H1 (cell line): Measurements from ENCODE around the gene BCL3. TPM values are rescaled to one million over a fixed set of nuclear protein-coding genes. Genes with fewer than 3 reads are reported as not detected.

Experiments used
- CTCF ChIA-PET: fragments of 300-600 bp; sonication (Branson Sonifier 250); formaldehyde crosslinking; loops from one replicate; lab custom pipeline; 2021; ENCODE audit not compliant: partially characterized antibody; lab: Charles Lee
- POLR2A ChIA-PET: fragments of 300-600 bp; sonication (Branson Sonifier 250); formaldehyde crosslinking; loops from one replicate; lab custom pipeline; 2021; ENCODE audit warnings: inconsistent platforms; ENCODE audit not compliant: partially characterized antibody; lab: Charles Lee
- DNase-seq, 2 experiments: peaks; one replicate each; pipeline versions ENCODE4 v3.0.0 to v3.0.0-alpha.2; 2010 to 2022; ENCODE audit warnings: low spot score in 2 of 2, low read depth in 1 of 2, mixed read lengths in 1 of 2
- FAIRE-seq: peaks from 2 replicates; lab custom pipeline; 2011; peaks lifted over from hg19 to GRCh38; lab: Jason Lieb, UNC
- H2AFZ ChIP-seq: 2 replicates; pipeline ENCODE4 v1.8.1; 2012; ENCODE audit warnings: low read length, inconsistent platforms
- H2AK5ac ChIP-seq: 2 replicates; pipeline ENCODE4 v1.6.1; 2013; ENCODE audit warnings: low read depth, low read length
- H2BK120ac ChIP-seq: replicated peaks from 2 replicates; pipeline ENCODE3; 2013; ENCODE audit warnings: low read depth, low read length, inconsistent platforms
- H2BK12ac ChIP-seq: 2 replicates; pipeline ENCODE4 v1.6.1; 2013; ENCODE audit warnings: low read depth, low read length
- H2BK15ac ChIP-seq: 2 replicates; pipeline ENCODE4 v1.6.1; 2013; ENCODE audit warnings: low read length
- H2BK20ac ChIP-seq: 2 replicates; pipeline ENCODE4 v1.6.1; 2013; ENCODE audit warnings: low read length
- H2BK5ac ChIP-seq: 2 replicates; pipeline ENCODE4 v1.6.1; 2013; ENCODE audit warnings: low read depth, low read length
- H3K14ac ChIP-seq: 2 replicates; pipeline ENCODE4 v1.6.1; 2013; ENCODE audit warnings: inconsistent platforms; ENCODE audit not compliant: insufficient read length
- H3K18ac ChIP-seq: 2 replicates; pipeline ENCODE4 v1.6.1; 2013; ENCODE audit warnings: low read length; ENCODE audit errors: extremely low read depth
- H3K23ac ChIP-seq: 2 replicates; pipeline ENCODE4 v1.6.1; 2013; ENCODE audit warnings: inconsistent platforms; ENCODE audit not compliant: insufficient read length
- H3K23me2 ChIP-seq: 2 replicates; pipeline ENCODE4 v1.6.1; 2013; ENCODE audit warnings: low read depth, low read length
- H3K27ac ChIP-seq: 2 replicates; pipeline ENCODE4 v1.6.1; 2011; ENCODE audit warnings: low read depth, low read length, inconsistent platforms
- H3K27me3 ChIP-seq, 4 experiments: replicated peaks in 1 of 4; 1 replicate in 1 of 4; 2 replicates in 3 of 4; pipeline versions ENCODE4 v1.6.1 to v1.8.1; 2011 to 2013; ENCODE audit warnings: low read length in 3 of 4, mild to moderate bottlenecking in 3 of 4, inconsistent platforms in 2 of 4, mixed read lengths in 2 of 4, moderate library complexity in 1 of 4; ENCODE audit not compliant: control insufficient read depth in 3 of 4, insufficient read depth in 3 of 4; ENCODE audit errors: extremely low read depth in 1 of 4
- H3K36me3 ChIP-seq, 4 experiments: 2 replicates each; pipeline versions ENCODE4 v1.6.1 to v1.8.1; 2011 to 2013; ENCODE audit warnings: mild to moderate bottlenecking in 4 of 4, low read length in 3 of 4, moderate library complexity in 2 of 4, control low read depth in 1 of 4, inconsistent platforms in 1 of 4; ENCODE audit not compliant: insufficient read depth in 4 of 4, control insufficient read depth in 2 of 4
- H3K4ac ChIP-seq: replicated peaks from 2 replicates; pipeline ENCODE3; 2013; ENCODE audit warnings: low read length, low read depth, mixed read lengths, inconsistent platforms; ENCODE audit not compliant: insufficient read length
- H3K4me1 ChIP-seq, 4 experiments: replicated peaks in 1 of 4; 1 replicate in 1 of 4; 2 replicates in 3 of 4; pipeline versions ENCODE4 v1.6.1 to v1.8.1; 2011 to 2013; ENCODE audit warnings: low read length in 3 of 4, inconsistent platforms in 2 of 4, mixed read lengths in 1 of 4; ENCODE audit not compliant: insufficient read depth in 4 of 4, control insufficient read depth in 3 of 4
- H3K4me2 ChIP-seq, 2 experiments: 2 replicates each; pipeline versions ENCODE4 v1.6.1 to v1.8.1; 2011 to 2013; ENCODE audit warnings: low read depth in 2 of 2, low read length in 2 of 2, control low read depth in 1 of 2, inconsistent platforms in 1 of 2, mild to moderate bottlenecking in 1 of 2; ENCODE audit not compliant: insufficient read depth in 1 of 2
- H3K4me3 ChIP-seq, 4 experiments: fragments of 200-600, 300-600 bp in 1 of 4; sonication (generic), shearing (Covaris generic), sonication (Bioruptor Twin) in 1 of 4; 2 replicates each; pipeline versions ENCODE4 v1.5.1 to v1.8.1; 2011 to 2016; ENCODE audit warnings: low read length in 4 of 4, low read depth in 3 of 4, control low read depth in 2 of 4, inconsistent platforms in 2 of 4, mild to moderate bottlenecking in 2 of 4, mixed read lengths in 1 of 4, moderate library complexity in 1 of 4; ENCODE audit not compliant: insufficient read depth in 2 of 4; ENCODE audit errors: extremely low read depth in 1 of 4
- H3K56ac ChIP-seq: replicated peaks from 2 replicates; pipeline ENCODE3; 2013; ENCODE audit warnings: low read depth, mild to moderate bottlenecking, mixed read lengths, low read length, inconsistent platforms; ENCODE audit not compliant: insufficient read length
- H3K79me1 ChIP-seq: 2 replicates; pipeline ENCODE4 v1.6.1; 2013; ENCODE audit warnings: low read depth, low read length, control low read depth
- H3K79me2 ChIP-seq, 2 experiments: 2 replicates each; pipeline versions ENCODE4 v1.6.1 to v1.8.1; 2012 to 2013; ENCODE audit warnings: low read length in 2 of 2, mild to moderate bottlenecking in 2 of 2, inconsistent platforms in 1 of 2; ENCODE audit not compliant: insufficient read depth in 2 of 2, control insufficient read depth in 1 of 2
- H3K9ac ChIP-seq, 4 experiments: replicated peaks in 1 of 4; 1 replicate in 1 of 4; 2 replicates in 3 of 4; pipeline versions ENCODE4 v1.6.1 to v1.8.1; 2011 to 2013; ENCODE audit warnings: low read depth in 3 of 4, low read length in 3 of 4, control low read depth in 2 of 4, mild to moderate bottlenecking in 2 of 4, moderate library complexity in 2 of 4, inconsistent platforms in 1 of 4; ENCODE audit errors: extremely low read depth in 1 of 4
- H3K9me3 ChIP-seq, 2 experiments: 2 replicates each; pipeline versions ENCODE4 v1.6.1 to v1.8.1; 2012 to 2013; ENCODE audit warnings: mild to moderate bottlenecking in 2 of 2, moderate library complexity in 2 of 2, control low read depth in 1 of 2, inconsistent platforms in 1 of 2, low read depth in 1 of 2, low read length in 1 of 2, mixed read lengths in 1 of 2; ENCODE audit not compliant: insufficient read depth in 2 of 2
- H4K20me1 ChIP-seq, 2 experiments: replicated peaks in 1 of 2; 2 replicates each; pipeline versions ENCODE3 to v1.8.1; 2011 to 2013; ENCODE audit warnings: inconsistent platforms in 2 of 2, low read length in 2 of 2, mild to moderate bottlenecking in 1 of 2; ENCODE audit not compliant: insufficient read depth in 2 of 2, control insufficient read depth in 1 of 2
- H4K5ac ChIP-seq: 2 replicates; pipeline ENCODE4 v1.6.1; 2013; ENCODE audit warnings: low read length, low read depth, mixed read lengths, inconsistent platforms; ENCODE audit not compliant: insufficient read length
- H4K8ac ChIP-seq: 2 replicates; pipeline ENCODE4 v1.8.0; 2013; ENCODE audit warnings: mild to moderate bottlenecking, moderate library complexity, low read length, inconsistent platforms; ENCODE audit not compliant: insufficient read depth; ENCODE audit errors: extremely low read depth
- H4K91ac ChIP-seq: replicated peaks from 2 replicates; pipeline ENCODE3; 2013; ENCODE audit warnings: low read length, mixed read lengths, inconsistent platforms; ENCODE audit not compliant: insufficient read length
- CREB1 ChIP-seq: IDR thresholded peaks from 2 replicates; pipeline ENCODE4 v1.6.1; 2012; ENCODE audit warnings: inconsistent platforms
- KDM5A ChIP-seq: fragments of 200-600 bp; IDR thresholded peaks from 2 replicates; pipeline ENCODE4 v1.7.1; 2012; ENCODE audit warnings: mild to moderate bottlenecking, low read length, inconsistent platforms, mixed read lengths
- WGBS, 2 experiments: shearing (Covaris generic) in 1 of 2; methylation state at CpG; one replicate each; pipeline versions ENCODE4 v1.1.6 to v1.1.7; 2013 to 2015; ENCODE audit warnings: low lambda C conversion rate in 2 of 2, mixed read lengths in 2 of 2, inconsistent platforms in 1 of 2, low coverage in 1 of 2, missing lambda C conversion rate in 1 of 2; ENCODE audit not compliant: insufficient replicate concordance in 2 of 2, insufficient coverage in 1 of 2, insufficient read length in 1 of 2; ENCODE audit errors: extremely low coverage in 1 of 2, missing lambda C conversion rate in 1 of 2; 5-methylcytosine and 5-hydroxymethylcytosine counted together
- polyA plus RNA-seq, 7 experiments: library from polyadenylated mRNA; depleted of rRNA in 3 of 7; stranded (reverse) in 5 of 7; unstranded in 2 of 7; fragments of >200 nt in 5 of 7; fragments of 200-250 nt in 2 of 7; gene quantifications; 1 replicate in 5 of 7; 2 replicates in 1 of 7; 4 replicates in 1 of 7; pipeline versions ENCODE4 v1.2.1 to v1.2.3, GENCODE V29; 2011 to 2013; ENCODE audit warnings: missing spikeins in 2 of 7, mixed read lengths in 2 of 7
- total RNA-seq: library from RNA; stranded (reverse); fragmentation: NEBNext Ultra II Directional; extraction: Animal tissue kit (Norgen Biotek cat#: 25700); gene quantifications from 2 replicates; pipeline ENCODE4 v1.2.1, GENCODE V29; 2021

Gene BCL3
- total and polyA plus RNA-seq, 2 of the 8 experiments (the other 6 are each of a cell fraction or from before 2014, with no cell fraction given) = 0.88 to 2.4 TPM

DNA sequence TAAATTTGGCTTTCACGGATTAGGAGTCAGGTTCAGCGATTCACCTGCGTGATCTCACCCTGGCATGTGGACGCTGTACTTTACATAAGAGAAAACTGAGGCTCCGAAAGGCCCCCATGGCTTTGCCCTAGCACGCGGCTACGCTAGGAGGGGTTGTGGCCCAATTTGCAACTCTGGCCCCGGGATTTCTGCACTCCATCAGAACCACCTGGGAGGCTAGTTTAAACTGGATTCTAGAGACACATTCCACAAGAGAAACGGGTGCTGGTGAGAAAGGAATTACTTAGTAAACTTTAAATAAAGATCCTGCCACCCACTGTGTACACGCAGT, 6.2 kb downstream of the BCL3 start:
- peak overlapping the region; percentile 60 for H3K18ac ChIP-seq
- FAIRE-seq (no peak), DNase-seq (no peak)
- peaks cover 29% of the 10 kb centered on the region for H3K23me2 ChIP-seq
- H3K9me3 ChIP-seq = no peaks in the 10 kb centered on the region
- no peaks in the 10 kb centered on the region for H3K36me3 ChIP-seq
- no peak overlapping the region for H3K27ac ChIP-seq
- no peaks in the 10 kb centered on the region for H3K79me2 ChIP-seq
- no peak overlapping the region for H3K14ac ChIP-seq
- ChIA-PET POLR2A (interaction anchor here (0.6 to 1.0 kb wide), 2 partner anchors 10 to 18 kb away, joined by 3 to 4 read pairs; no protein-coding TSS in a partner anchor), CTCF (interaction anchor here (1.2 to 4.0 kb wide), 6 partner anchors 9 to 31 kb away, joined by 3 to 32 read pairs (median 6); no protein-coding TSS in a partner anchor)
- no peak overlapping the region for H3K56ac ChIP-seq
- H2AFZ ChIP-seq = no peak overlapping the region; the same call in 1 of the 2 replicates
- peaks cover 16 to 42% (median 17%) of the 10 kb centered on the region in 4 experiments for H3K4me1 ChIP-seq
- peak overlapping the region; percentile 83; the same call in 1 of the 2 replicates for H4K8ac ChIP-seq
- no peak overlapping the region for H2BK5ac ChIP-seq
- H3K79me1 ChIP-seq = no peaks in the 10 kb centered on the region
- H2BK15ac ChIP-seq = peak overlapping the region; percentile 99; the same call in 1 of the 2 replicates
- no peak overlapping the region for H4K5ac ChIP-seq
- peak overlapping the region; percentile 82 for H3K4ac ChIP-seq
- peaks cover 29 to 72% (median 62%) of the 10 kb centered on the region in 4 experiments for H3K27me3 ChIP-seq
- H2BK120ac ChIP-seq = peak overlapping the region; percentile 47
- peaks cover 0 to 6% of the 10 kb centered on the region in 2 experiments for H4K20me1 ChIP-seq
- peak overlapping the region; percentile 73 to 96 for H3K4me2 ChIP-seq
- no peak overlapping the region for H3K9ac ChIP-seq
- H2AK5ac ChIP-seq = peak overlapping the region; percentile 89; the same call in 1 of the 2 replicates
- peak overlapping the region; percentile 87; the same call in 1 of the 2 replicates for H2BK12ac ChIP-seq
- peak overlapping the region; percentile 70 for H4K91ac ChIP-seq
- H2BK20ac ChIP-seq = 0 out of 2 replicates have a peak overlapping the region, but pooled peaks have one; percentile 61
- 14% methylated on average over 11 of the region's 11 CpGs; no CpG with 5 or more reads in 1 of the 2 experiments for WGBS, 2 experiments
- H3K4me3 ChIP-seq = peak overlapping the region; percentile 15 to 66 (median 31); a peak in 6 of 8 replicates
- no peak overlapping the region for H3K23ac ChIP-seq
- TF ChIP-seq CREB1 (no peak), KDM5A (no peak)
